GM06990 (cell line): Measurements from ENCODE around the gene HOXB6.

Source experiments
- DNase-seq: peaks from one replicate; pipeline ENCODE4 v3.0.0-alpha.2; 2011; ENCODE audit not compliant: insufficient read length; ENCODE audit errors: extremely low read depth
- H3K27me3 ChIP-seq: replicated peaks from 2 replicates; pipeline ENCODE4 v1.6.0; 2011; ENCODE audit warnings: low read length; ENCODE audit not compliant: control insufficient read depth, insufficient read depth
- H3K36me3 ChIP-seq: 2 replicates; pipeline ENCODE4 v1.5.1; 2011; ENCODE audit warnings: low read length; ENCODE audit not compliant: control insufficient read depth, insufficient read depth
- H3K4me3 ChIP-seq: replicated peaks from 2 replicates; pipeline ENCODE4 v1.5.1; 2011; ENCODE audit warnings: low read depth, mild to moderate bottlenecking, control low read depth, low read length
- TF ChIP-seq, protein P1 (sequence below): IDR thresholded peaks from 2 replicates; pipeline ENCODE4 v1.5.1; 2011; ENCODE audit warnings: low read length, control low read depth, mild to moderate bottlenecking, inconsistent platforms; ENCODE audit not compliant: insufficient read depth, poor library complexity, severe bottlenecking

Gene HOXB6

DNA sequence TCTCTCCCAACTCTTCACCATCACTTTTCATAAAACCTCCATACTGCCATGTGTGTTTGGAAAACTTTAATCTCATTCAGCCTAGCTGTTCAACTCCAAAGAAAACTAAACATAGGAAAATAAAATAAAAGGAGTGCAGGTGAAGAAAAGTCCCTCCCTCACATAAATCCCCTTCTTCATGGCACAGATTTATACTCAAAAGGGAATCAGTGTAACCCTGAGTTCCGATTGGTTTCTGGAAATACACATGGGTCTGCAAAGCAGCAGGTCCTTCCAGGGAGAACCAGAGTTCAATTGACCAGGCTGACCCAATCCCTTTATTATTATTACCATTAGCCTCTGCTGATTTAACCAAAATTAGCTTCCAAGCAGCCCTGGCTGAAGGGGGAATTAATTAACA lies 51.0 kb downstream of the HOXB6 start:
- Histone ChIP-seq H3K36me3 (no peaks in the 10 kb centered on the region), H3K27me3 (no peaks in the 10 kb centered on the region), H3K4me3 (no peak overlapping the region)
- DNase-seq, result no peak
- TF ChIP-seq, protein P1, sequence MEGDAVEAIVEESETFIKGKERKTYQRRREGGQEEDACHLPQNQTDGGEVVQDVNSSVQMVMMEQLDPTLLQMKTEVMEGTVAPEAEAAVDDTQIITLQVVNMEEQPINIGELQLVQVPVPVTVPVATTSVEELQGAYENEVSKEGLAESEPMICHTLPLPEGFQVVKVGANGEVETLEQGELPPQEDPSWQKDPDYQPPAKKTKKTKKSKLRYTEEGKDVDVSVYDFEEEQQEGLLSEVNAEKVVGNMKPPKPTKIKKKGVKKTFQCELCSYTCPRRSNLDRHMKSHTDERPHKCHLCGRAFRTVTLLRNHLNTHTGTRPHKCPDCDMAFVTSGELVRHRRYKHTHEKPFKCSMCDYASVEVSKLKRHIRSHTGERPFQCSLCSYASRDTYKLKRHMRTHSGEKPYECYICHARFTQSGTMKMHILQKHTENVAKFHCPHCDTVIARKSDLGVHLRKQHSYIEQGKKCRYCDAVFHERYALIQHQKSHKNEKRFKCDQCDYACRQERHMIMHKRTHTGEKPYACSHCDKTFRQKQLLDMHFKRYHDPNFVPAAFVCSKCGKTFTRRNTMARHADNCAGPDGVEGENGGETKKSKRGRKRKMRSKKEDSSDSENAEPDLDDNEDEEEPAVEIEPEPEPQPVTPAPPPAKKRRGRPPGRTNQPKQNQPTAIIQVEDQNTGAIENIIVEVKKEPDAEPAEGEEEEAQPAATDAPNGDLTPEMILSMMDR, result no peak

DNA sequence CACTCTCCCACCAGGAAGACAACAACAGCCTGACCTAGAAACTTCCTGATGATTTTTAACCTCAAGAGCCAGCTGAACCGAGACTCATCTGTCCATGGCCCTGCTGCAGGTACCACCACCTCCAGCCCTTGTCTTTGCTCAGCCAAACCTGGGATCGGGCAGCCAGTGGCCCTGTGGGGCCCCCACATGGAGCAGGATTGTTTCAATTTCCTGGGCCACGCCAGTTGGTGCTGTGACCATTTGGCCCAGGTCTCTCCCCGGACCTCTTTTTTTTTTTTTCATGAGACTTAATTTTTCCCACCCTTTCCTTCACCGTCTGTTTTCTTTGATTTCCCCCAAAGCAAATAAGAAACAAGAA lies 51.6 kb downstream of the HOXB6 start:
- no peak overlapping the region for H3K4me3 ChIP-seq
- DNase-seq, result no peak
- H3K27me3 ChIP-seq, result no peaks in the 10 kb centered on the region
- TF ChIP-seq, protein P1, result no peak
- H3K36me3 ChIP-seq, result no peaks in the 10 kb centered on the region

DNA sequence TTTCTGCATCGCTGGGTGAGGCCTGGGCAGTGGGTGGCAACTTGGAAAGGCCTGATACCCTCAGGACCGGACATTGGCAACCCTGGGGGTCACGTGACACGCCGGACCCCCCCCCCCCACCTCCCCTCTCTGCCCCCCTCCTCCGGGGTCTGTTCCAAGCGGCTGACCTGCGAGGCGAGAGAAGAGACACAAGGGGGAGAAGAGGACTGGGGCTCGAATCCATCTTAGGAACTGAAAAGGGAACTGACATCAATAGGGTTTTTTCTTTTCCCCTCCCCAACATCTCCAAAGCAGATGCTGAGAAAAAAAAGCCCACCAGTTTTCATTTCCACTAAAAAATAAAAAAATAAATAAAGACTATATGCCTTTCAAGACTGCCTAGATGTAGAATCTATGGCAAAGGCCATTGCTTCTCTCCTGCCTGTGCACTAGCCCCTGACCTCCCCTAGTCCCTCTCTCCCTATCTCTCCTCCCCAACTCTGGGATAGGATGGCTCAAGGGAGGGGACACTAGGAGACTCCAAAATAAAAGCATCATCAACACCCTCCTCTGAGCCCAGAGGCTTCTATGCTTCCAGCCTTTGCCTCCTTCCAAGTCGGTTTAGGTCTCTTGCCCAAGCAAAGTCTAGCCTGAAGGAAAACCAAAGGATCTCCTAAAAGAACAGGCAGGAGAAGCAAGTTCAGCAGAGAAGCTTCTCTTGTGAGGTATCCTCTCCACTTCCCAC lies 52.2 kb downstream of the HOXB6 start:
- TF ChIP-seq, protein P1, result no peak

DNA sequence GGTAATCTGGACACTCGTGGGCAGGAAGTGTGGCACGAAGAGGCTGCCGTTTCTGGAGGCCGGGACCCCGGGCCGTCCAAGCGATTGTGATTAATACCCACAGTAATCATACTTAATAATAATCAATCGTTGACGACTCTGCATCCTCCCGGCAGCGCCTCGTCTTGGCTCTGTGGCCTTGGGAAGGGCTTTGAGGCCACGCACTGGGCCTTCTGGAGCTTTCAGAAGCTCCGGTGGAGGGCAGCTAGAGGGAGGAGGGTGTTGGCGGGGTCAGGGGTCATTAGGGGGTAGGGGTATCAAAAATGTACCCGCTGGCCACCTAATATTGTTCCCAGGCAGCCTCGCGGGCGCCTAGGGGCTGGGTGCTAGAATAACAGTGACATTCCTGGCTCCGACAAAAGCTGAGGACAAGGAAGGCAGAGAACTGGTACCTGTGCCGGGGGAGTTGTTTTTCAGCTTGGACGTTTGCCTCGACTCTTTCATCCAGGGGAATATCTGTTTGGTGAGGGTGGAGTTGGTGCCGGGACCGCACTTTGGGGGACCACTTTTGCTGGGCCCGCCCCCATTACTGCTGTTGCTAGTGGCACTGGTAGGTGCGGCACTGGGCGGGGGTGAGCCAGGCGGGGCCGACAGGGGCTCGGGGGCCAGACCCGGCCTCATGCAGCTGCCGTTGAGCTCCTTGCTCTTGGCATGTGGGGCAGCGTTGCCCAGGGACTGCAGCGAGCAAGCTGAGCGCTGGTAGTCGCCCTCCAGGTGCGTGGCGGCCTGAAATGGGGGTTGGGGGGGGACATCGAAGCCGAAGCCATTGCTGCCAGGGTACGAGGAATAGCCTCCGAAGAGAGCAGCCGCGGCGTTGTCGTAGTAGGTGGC lies 53.0 kb downstream of the HOXB6 start:
- Histone ChIP-seq H3K36me3 (no peaks in the 10 kb centered on the region), H3K27me3 (no peaks in the 10 kb centered on the region), H3K4me3 (no peak overlapping the region)
- TF ChIP-seq, protein P1, result no peak
- no peak for DNase-seq

More for the DNA sequence above, 52.2 kb downstream of the HOXB6 start:
- Histone ChIP-seq H3K36me3 (no peaks in the 10 kb centered on the region), H3K4me3 (no peak overlapping the region), H3K27me3 (no peaks in the 10 kb centered on the region)
- DNase-seq, result no peak

DNA sequence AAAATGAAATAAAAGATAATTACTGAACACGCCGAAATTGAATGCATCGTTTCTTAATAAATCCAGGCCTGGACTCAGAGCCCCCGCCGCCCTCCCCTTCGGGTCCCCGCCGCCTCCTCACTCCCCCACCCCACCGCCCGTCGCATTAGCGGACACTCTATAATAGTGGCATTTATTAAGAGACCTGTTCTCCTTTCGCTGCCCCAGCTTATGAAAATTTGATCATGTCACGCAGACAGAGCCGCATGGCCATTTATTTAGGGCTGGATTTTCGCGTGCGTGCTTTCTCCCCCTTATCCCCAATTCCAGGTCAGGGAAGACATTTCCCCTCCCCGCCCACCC lies 53.6 kb downstream of the HOXB6 start:
- no peaks in the 10 kb centered on the region for H3K27me3 ChIP-seq
- no peak for DNase-seq
- TF ChIP-seq, protein P1, result no peak
- no peak overlapping the region for H3K4me3 ChIP-seq
- H3K36me3 ChIP-seq, result no peaks in the 10 kb centered on the region
